Lower lobe of right lung (tissue), 2 donors: ENCODE results near the gene CCL23. TPM values are rescaled to one million over a fixed set of nuclear protein-coding genes. Genes with fewer than 3 reads are reported as not detected.

Source experiments
- ATAC-seq, 2 donors: fragments of 200-7000 bp; cut with Tn5 transposase; one replicate each; pipeline ENCODE4 v1.9.1; 2020 to 2022; ENCODE audit warnings: mild to moderate bottlenecking in 2 of 2, moderate library complexity in 2 of 2
- DNase-seq: peaks from one replicate; pipeline ENCODE4 v3.0.0-alpha.2; 2020
- H3K27ac ChIP-seq: fragments of 200-600 bp; one replicate; pipeline ENCODE4 v1.8.0; 2022
- H3K27me3 ChIP-seq: fragments of 200-600 bp; one replicate; pipeline ENCODE4 v1.8.0; 2022; ENCODE audit warnings: low read depth
- H3K36me3 ChIP-seq: fragments of 200-600 bp; one replicate; pipeline ENCODE4 v1.8.0; 2022; ENCODE audit warnings: mild to moderate bottlenecking
- H3K4me1 ChIP-seq: fragments of 200-600 bp; one replicate; pipeline ENCODE4 v1.8.0; 2022
- H3K4me3 ChIP-seq: fragments of 200-600 bp; one replicate; pipeline ENCODE4 v1.8.0; 2022; ENCODE audit warnings: mild to moderate bottlenecking
- H3K9me3 ChIP-seq: fragments of 200-600 bp; one replicate; pipeline ENCODE4 v1.8.0; 2022
- intact Hi-C: fragments of 100-400 bp; cut with DNase I; formaldehyde crosslinking; loops from one replicate; pipeline ENCODE4 v1.11.0; 2022
- total RNA-seq: library from RNA; stranded (reverse); fragmentation: NEBNext Ultra II Directional; extraction: Animal tissue kit (Norgen Biotek cat#: 25700); gene quantifications from one replicate; pipeline ENCODE4 v1.2.1, GENCODE V29; 2021
- TF ChIP-seq, protein P1 (sequence below): fragments of 200-600 bp; IDR thresholded peaks from one replicate; pipeline ENCODE4 v1.8.0; 2022; ENCODE audit warnings: antibody characterized with exemption, mild to moderate bottlenecking
- donor health status: DM: no; HTN: yes; CAD: no; lungs with severe emphysema.

Gene CCL23
- total RNA-seq, 1 donor from 2014 or later = 5.1 TPM

DNA sequence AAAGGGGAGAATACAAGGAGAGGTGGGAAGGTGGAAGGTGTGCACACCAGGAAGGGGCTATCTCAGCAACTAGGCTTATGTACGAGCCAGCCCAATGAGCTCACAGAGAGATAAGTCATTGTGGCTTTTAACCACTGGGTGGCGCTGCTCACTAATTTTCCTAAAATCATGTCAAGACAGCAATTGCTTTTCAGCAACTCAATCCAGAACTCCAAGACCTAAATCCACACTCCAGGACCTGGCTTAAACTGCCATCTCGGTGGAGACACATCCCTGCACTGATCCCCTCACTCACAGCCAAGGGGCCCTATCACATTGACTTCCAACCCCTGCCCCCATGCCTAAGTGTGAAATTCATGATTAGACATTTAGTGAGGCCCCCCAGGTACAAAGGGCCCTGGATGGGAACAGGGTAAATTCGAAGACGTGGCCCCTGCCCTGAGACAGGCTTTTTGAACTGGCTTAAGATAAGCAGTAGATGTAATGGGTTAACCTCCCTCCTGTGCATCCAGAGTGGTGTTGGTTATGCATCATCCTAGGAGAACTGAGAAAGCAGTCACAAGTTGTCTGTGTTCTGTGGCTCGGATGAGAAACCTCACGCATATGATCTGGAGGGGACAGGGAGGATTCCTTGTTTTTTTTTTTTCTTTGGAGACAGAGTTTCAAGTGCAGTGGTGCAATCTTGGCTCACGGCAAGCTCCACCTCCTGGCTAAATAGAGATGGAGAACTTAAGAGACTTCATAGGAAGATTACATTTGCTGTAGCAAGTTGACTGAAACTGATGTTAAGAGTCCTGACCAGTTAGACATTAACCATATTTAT, 48.0 kb downstream of the CCL23 start:
- no peak overlapping the region for H3K4me3 ChIP-seq
- no peak overlapping the region for H3K27ac ChIP-seq
- ATAC-seq = peak; percentile 77 to 88
- no peaks in the 10 kb centered on the region for H3K9me3 ChIP-seq
- DNase-seq = peak; percentile 59
- intact Hi-C loops = loop anchor here (10.0 kb wide), 1 partner anchor 175 kb away; no protein-coding TSS in a partner anchor
- TF ChIP-seq, protein P1, sequence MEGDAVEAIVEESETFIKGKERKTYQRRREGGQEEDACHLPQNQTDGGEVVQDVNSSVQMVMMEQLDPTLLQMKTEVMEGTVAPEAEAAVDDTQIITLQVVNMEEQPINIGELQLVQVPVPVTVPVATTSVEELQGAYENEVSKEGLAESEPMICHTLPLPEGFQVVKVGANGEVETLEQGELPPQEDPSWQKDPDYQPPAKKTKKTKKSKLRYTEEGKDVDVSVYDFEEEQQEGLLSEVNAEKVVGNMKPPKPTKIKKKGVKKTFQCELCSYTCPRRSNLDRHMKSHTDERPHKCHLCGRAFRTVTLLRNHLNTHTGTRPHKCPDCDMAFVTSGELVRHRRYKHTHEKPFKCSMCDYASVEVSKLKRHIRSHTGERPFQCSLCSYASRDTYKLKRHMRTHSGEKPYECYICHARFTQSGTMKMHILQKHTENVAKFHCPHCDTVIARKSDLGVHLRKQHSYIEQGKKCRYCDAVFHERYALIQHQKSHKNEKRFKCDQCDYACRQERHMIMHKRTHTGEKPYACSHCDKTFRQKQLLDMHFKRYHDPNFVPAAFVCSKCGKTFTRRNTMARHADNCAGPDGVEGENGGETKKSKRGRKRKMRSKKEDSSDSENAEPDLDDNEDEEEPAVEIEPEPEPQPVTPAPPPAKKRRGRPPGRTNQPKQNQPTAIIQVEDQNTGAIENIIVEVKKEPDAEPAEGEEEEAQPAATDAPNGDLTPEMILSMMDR = peak; percentile 86
- no peaks in the 10 kb centered on the region for H3K36me3 ChIP-seq
- H3K4me1 ChIP-seq = peaks cover 15% of the 10 kb centered on the region
- no peaks in the 10 kb centered on the region for H3K27me3 ChIP-seq

DNA sequence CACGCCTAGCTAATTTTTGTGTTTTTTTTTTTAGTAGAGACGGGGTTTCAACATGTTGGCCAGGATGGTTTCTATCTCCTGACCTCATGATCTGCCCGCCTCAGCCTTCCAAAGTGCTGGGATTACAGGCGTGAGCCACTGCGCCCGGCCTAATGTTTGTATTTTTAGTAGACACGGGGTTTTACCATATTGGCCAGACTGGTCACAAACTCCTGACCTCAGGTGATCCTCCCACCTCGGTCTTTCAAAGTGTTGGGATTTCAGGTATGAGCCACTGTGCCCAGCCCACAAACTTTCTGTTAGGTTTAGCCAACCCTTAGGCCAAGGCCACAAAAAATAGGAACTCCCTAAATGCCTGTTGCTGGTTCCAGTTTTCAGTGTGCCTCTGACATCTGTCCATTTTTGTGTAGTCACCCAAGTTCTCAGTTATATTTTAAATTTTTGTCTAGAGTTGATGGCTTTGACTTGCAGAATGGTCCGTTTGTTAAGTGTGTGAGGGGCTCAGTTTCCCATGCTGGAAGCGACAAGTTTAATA, 49.2 kb downstream of the CCL23 start:
- H3K4me3 ChIP-seq = no peak overlapping the region
- no peaks in the 10 kb centered on the region for H3K9me3 ChIP-seq
- TF ChIP-seq, protein P1 = no peak
- H3K27ac ChIP-seq = no peak overlapping the region
- H3K27me3 ChIP-seq = no peaks in the 10 kb centered on the region
- no peak for DNase-seq
- no peaks in the 10 kb centered on the region for H3K36me3 ChIP-seq
- intact Hi-C loops = loop anchor here (10.0 kb wide), 1 partner anchor 176 kb away; no protein-coding TSS in a partner anchor
- ATAC-seq = no peak
- peaks cover 12% of the 10 kb centered on the region for H3K4me1 ChIP-seq

DNA sequence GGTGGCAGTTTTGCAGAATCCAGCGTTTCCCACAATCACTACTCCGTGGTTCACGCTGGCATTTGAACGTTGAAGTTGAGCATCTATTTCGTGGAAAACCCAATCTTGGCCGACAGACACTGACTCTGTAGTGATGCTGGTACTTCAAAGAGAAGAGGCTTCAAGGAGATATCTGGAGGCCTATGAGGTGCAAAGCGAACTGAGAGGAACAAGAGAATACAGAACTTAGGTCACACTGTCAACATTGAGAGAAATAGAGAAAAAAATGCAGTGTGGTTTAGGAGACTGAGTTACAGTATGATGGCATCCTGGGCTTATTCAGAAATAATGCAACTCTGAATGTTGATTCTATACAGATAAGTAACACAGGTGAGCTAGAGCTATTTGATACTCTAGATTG, 52.5 kb downstream of the CCL23 start:
- TF ChIP-seq, protein P1 = no peak
- no peaks in the 10 kb centered on the region for H3K36me3 ChIP-seq
- intact Hi-C loops = loop anchor here (10.0 kb wide), 1 partner anchor 180 kb away; no protein-coding TSS in a partner anchor

DNA sequence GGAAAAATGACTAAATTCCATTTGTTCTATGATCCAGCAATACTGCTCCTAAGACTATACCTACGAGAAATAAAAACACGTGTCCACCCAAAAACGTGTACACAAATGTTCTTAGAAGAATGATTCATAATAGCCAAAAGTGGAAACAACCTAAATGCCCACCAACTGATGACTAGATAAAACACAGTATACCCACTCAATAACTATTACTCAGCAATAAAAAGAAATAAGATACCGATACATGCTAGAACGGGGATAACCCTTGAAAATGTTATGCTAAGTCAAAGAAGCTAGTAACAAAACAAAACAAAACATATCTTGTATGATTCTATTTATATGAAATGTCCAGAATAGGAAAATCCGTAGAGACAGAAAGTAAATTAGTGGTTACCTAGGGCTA, 54.1 kb downstream of the CCL23 start:
- peaks cover 13% of the 10 kb centered on the region for H3K27me3 ChIP-seq
- no peak overlapping the region for H3K27ac ChIP-seq
- TF ChIP-seq, protein P1 = no peak
- H3K9me3 ChIP-seq = no peaks in the 10 kb centered on the region
- no peaks in the 10 kb centered on the region for H3K36me3 ChIP-seq
- H3K4me1 ChIP-seq = no peaks in the 10 kb centered on the region
- ATAC-seq (no peak), DNase-seq (no peak)
- no peak overlapping the region for H3K4me3 ChIP-seq
- intact Hi-C loops = loop anchor here (10.0 kb wide), 1 partner anchor 181 kb away; no protein-coding TSS in a partner anchor

More for the DNA sequence above, 52.5 kb downstream of the CCL23 start:
- H3K27me3 ChIP-seq = peaks cover 4% of the 10 kb centered on the region
- no peak overlapping the region for H3K4me3 ChIP-seq
- DNase-seq (no peak), ATAC-seq (no peak)
- no peak overlapping the region for H3K27ac ChIP-seq
- no peaks in the 10 kb centered on the region for H3K4me1 ChIP-seq
- H3K9me3 ChIP-seq = no peaks in the 10 kb centered on the region

Other genes starting within 250 kb of the CCL23 start
- 40.9 TPM for gene MMP28, start 222.3 kb downstream of the CCL23 start, total RNA-seq
- 143 TPM for gene TAF15, start 208.5 kb downstream of the CCL23 start, total RNA-seq
- 0.21 TPM for gene HEATR9, start 149.1 kb downstream of the CCL23 start, total RNA-seq
- 18.2 TPM for gene CCL5, start 137.6 kb downstream of the CCL23 start, total RNA-seq
- not detected for gene RDM1, start 87.2 kb downstream of the CCL23 start, total RNA-seq
- not detected for gene LYZL6, start 74.3 kb downstream of the CCL23 start, total RNA-seq
- gene CCL16, start 36.5 kb downstream of the CCL23 start, total RNA-seq = 0.50 TPM
- gene CCL14, start 31.2 kb downstream of the CCL23 start, total RNA-seq = 20.7 TPM
- gene CCL15, start 16.4 kb downstream of the CCL23 start, total RNA-seq = 0.50 TPM
- 146 TPM for gene CCL18, start 46.3 kb upstream of the CCL23 start, total RNA-seq
- gene CCL3, start 72.2 kb upstream of the CCL23 start, total RNA-seq = 8.5 TPM
- gene CCL4, start 85.9 kb upstream of the CCL23 start, total RNA-seq = 11.9 TPM
- gene TBC1D3B, start 158.7 kb upstream of the CCL23 start, total RNA-seq = 11.1 TPM
- gene CCL3L1, start 178.8 kb upstream of the CCL23 start, total RNA-seq = 1.6 TPM
- 2.6 TPM for gene CCL4L2, start 193.1 kb upstream of the CCL23 start, total RNA-seq
- gene TBC1D3I, start 246.6 kb upstream of the CCL23 start, total RNA-seq = 1.1 TPM